Measurements from ENCODE around the gene CHCHD1.
A peak's percentile ranks its signal among the peaks of the same experiment; 100 is the strongest.
"Not testable (repeated sequence)": the region's sequence is repeated elsewhere in the genome, so short reads cannot be mapped to it uniquely, and the experiment has no call there.

CHCHD1 gene

DNA sequence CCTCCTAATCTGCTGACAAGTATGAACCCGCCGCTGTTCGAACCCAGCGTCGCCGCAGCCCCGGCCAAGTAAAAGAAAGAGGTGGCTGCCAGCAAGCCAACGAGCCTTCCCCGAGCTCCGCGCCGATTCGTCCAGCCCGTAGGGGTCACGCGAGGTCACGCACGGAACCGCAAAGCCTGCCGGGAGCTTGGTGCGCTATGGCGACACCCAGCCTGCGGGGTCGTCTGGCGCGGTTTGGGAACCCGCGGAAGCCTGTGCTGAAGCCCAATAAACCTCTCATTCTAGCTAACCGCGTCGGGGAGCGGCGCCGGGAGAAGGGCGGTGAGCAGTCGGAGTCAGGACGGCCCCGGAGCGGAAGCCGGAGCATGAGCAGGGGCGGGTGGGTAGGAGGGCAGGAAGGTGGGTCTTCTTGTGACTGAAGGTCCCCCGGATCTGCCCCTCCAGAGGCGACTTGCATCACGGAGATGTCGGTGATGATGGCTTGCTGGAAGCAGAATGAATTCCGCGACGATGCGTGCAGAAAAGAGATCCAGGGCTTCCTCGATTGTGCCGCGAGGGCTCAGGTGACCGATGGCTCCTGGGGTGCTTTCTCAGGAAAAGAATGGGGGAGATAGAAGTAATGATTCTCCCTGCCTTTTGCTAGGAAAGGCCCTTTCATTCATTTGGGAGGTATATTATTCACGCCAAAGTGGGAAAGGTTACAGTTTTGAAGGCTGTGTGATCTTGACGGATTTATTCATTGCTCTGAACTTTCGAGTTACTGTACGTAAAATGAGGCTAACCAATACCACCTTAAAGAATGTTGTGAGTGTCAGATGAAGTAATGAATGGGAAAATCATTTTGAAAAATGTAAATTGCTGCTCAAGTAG lies at the start of gene CHCHD1:
Gene CHCHD1 (plus strand): TSS at position 170 of the 870 bp plus-strand sequence. CDS start 28 bp downstream, at position 198.
- peak; percentile 95 for DNase-seq

DNA sequence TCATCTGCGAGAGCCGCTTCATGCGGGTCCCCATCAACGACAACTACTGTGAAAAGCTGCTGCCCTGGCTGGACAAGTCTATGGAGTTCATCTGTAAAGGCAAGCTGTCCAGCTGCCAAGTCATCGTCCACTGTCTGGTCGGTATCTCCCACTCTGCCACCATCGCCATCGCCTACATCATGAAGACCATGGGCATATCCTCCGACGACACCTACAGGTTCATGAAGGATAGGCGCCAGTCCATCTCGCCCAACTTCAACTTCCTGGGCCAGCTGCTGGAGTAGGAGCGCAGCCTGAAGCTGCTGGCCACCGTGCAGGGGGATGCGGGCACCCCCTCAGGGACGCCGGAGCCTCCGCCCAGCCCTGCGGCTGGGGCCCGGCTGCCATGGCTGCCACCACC lies 49.4 kb upstream of the CHCHD1 start:
- DNase-seq: no peak

DNA sequence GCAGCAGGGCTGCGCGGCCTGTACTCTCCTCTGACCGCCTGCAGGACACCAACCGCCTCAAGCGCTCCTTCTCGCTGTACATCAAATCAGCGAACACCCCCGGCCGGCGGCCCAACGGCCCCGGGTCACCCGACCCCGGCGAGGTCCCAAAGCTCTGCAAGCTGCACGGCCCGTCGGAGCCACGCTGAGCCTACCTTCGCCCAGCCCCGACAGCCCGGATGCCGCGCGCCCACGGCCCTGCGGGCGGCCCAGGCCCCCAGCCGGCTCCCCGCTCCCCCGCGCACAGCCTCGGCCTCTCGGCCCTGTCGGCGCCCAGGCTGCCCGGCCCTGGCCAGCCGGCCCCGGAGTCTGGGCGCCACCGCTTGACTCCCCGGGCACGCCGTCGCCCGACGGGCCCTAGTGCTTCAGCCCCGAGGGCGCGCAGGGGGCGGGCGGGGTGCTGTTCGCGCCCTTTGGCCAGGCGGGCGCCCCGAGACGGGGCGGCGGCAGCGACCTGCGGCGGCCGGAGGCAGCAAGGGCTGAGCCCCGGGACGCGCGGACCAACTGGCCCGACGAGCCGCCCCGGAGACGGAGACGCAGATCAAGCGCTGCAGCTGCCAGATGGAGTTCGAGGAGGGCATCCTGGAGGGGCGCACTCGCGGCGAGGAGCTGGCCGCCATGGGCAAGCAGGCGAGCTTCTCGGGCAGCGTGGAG lies 48.8 kb upstream of the CHCHD1 start:
- no peak for DNase-seq

DNA sequence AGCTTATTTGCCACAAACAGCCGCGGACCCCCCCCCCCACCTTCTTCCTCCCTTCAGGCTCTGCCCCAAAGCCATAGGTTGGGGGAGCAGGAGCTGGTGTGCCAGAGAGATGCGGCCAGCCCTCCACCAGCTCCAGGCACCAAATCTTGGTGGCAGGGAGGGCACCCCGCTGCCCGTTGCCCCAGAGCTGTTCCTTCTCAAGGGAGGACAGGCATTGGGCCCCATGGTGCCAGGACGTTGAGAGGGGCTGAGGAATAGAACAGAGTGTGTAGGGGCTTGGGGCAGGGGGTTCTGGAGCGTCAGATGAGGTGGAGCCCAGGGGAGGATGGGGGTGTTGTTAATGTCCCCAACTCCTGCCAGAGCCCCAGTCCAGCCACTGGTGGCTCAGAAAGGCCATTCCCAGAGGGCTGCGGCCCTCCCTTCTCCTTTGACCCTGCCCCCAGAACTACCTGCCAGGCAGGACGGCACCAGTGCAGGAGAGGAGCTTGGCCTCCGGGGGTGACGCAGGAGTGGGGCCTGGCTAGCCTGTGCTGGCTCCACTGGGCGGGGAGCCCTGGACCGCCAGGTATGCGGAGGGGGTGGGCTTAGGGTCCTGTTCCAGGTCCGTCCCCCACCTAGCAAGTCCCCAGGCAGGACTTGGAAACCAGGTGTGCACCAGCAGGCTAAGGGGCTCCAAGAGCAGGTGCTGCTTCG lies 47.7 kb upstream of the CHCHD1 start:
- no peak for DNase-seq

DNA sequence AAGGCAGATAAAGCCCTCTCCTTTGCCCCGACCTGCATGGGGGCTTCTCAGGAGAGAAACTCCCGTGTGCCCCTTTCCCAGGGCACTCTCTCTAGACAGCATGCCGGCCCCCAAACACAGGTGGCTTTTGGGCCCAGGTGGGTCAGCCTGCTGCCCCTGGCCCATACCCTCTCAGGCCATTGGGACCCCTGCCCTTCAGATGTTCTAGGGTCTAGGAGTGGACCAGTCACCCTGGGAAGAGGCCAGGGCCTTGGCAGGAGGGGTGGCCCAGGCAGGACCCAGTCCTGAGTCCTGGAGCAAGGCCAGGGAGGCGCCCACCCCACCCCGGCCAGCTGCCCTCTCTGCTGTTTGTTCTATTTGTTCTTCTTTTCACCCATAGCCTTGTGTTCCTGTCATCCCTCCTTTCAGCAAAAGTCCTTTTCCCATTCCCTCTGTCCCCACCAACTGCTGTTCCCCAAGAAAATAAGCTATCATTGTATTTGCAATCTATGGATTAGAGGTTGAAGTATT lies 47.0 kb upstream of the CHCHD1 start:
- DNase-seq: no peak

DNA sequence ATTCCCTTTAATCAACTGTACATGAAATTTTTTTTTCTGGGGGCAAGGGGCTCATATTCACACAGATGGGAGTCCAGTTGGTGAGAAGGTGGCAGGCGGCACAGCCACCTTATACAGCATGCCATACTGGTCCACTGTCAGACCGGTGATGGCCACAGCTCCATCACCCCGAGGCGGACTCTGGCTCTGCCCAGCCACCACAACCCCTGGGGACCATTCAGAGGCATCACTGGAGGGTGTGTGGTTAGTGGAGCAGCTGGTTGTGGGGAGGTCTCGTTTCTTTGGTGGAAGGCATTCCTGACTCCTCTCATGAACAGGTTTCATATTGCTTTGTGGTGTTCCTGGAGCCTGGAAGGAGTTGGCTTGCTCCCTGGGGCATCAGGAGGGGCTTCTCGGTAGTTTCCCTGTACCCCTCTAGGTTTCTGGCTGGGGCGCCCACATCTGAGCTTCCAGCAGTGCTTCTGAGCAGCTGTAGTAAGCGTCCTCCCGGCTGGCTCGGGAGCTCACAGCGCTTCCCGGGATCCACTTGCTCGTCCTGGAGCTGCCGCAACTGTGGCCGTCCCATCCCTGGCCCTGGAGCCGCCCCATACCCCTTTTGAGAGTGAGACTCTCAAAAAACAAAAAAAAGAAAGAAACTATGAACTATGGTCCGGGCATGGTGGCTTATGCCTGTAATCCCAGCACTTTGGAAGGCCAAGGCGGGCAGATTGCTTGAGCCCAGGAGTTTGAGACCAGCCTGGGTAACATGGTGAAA lies 41.2 kb upstream of the CHCHD1 start:
- DNase-seq: not testable (repeated sequence)

DNA sequence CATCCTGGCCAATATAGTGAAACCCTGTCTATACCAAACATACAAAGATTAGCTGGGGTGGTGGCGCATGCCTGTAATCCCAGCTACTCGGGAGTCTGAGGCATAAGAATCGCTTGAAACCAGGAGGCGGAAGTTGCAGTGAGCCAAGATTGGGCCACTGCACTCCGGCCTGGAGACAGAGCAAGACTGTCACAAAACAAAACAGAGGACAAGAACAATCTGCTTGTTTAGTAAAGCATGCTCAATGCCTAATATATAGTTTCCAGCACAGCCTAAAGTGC lies 39.5 kb upstream of the CHCHD1 start:
- DNase-seq: no peak

DNA sequence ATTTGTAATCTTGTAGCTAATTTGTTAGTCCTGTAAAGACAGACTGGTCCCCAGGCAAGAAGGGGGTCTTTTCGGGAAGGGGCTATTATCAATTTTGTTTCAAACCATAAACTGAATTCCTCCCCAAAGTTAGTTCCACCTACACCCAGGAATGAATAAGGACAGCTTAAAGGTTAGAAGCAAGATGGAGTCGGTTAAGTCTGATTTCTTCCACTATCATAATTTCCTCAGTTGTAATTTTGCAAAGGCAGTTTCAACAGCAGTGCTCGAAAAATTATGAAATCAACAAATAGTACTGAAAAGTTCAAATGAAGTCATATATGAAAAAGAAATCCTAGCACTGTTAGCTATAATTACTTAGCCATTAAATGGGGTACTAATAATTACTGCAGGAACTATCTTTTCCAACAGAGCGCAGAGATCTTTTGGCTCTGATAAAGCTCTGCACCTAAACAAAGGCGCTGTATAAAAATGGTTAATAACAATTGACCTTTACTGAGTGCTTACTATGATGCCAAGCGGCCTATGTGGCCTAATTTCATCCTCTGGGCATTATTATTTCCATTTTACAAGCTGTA lies 38.4 kb upstream of the CHCHD1 start:
- DNase-seq: no peak

DNA sequence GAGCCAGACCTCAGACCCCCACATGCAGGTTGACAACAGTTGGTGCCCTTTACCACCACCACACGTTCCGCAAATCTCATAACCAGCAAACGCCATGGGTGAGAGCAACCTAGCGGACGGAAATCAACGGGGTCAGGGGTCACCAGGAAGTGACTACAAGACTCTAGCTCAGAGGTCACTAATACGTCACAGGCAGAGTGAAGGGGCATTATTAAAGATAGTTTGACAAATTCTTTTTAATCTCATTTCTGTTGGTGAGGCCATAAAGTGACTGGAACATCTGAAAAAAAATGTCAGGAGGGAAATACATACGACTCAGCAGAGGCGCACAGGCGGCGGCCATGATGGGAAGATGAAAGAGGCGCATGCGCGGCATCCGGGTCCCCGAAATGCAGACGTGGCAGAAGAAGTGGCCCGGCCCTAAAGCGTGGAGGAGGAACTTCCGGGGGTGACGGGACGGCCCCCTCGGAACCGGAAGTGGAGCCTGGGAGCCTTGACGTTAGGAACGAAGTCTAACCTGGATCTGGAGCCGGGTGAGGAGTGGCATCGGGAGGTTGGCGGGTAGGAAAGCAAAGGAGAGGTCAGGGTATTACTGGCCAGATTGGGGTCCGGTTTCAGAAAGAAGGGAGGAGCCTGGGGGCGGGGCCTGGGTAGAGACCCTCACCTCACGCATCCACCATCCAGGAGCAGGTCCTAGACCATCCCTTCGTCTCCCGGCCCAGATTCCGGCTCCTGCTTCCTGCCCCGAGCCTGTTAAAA lies 37.8 kb upstream of the CHCHD1 start, which contains the start of gene SEC24C:
Gene SEC24C (plus strand): TSS at position 468 of the 759 bp plus-strand sequence. CDS start 2,461 bp downstream, outside the sequence.
- peak; percentile 98 for DNase-seq

DNA sequence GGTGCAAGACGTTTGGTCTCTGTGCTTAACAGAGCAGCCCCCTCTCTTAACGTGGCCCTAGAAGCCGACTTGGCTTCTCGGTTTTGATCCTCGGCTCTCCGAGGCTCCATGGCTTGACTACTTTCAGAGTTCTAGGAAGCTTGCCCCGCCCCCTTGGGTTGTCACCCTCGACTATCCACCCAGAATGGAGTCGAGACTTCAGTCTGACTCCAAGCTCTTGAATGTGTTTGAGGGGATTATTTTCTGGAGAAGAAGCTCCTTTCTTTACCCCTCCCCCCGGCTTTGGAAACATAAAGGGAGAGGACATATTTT lies 37.2 kb upstream of the CHCHD1 start:
- DNase-seq: peak; percentile 86

DNA sequence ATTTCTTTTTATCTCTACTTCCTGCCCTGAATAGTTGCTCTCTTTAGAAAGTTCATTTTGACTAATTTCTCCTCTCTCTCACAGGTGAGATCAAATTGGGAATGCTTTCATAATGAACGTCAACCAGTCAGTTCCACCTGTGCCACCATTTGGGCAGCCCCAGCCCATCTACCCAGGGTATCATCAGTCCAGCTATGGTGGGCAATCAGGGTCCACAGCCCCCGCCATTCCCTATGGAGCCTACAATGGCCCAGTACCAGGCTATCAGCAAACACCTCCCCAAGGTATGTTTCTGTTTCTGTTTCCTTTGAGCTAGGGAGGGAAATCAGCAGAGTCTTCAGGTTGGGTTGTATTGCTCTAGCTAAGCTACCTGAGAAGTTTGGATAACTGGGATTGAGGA lies 35.1 kb upstream of the CHCHD1 start:
- no peak for DNase-seq

DNA sequence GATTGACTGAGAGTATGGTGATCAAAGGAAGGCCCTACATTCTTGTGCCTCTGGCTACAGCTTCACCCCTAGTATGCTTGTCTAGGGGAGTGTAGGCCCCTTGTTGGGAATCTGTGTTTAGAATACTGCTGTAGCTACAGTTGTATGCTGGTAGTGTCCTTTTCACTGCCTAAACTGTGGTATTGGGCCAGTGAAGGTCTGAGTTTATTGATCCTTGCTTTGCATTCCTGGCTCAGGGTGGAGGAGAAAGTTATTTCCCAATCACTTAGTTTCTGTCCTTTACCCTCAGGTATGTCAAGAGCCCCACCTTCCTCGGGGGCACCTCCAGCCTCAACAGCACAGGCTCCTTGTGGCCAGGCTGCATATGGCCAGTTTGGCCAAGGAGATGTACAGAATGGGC lies 31.0 kb upstream of the CHCHD1 start:
- no peak for DNase-seq

DNA sequence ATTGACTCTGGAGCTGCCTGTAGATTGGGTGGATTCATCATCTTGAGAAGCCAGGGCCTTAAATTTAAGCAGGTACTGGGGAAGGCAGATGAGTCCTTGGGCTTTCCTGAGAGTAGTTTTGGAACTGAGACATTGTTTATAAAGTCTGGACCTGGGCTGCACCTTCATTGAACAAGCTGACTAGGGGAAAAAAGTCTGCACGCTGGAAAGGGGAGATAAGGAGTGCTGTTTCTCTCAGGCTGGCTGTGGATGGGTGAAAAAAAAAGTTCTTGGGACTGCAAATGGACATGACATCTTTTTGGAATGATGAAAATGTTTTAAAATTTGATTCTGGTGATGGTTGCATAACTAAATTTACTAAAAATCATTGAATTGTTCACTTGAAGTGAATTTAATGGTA lies 25.7 kb upstream of the CHCHD1 start:
- DNase-seq: peak; percentile 37

DNA sequence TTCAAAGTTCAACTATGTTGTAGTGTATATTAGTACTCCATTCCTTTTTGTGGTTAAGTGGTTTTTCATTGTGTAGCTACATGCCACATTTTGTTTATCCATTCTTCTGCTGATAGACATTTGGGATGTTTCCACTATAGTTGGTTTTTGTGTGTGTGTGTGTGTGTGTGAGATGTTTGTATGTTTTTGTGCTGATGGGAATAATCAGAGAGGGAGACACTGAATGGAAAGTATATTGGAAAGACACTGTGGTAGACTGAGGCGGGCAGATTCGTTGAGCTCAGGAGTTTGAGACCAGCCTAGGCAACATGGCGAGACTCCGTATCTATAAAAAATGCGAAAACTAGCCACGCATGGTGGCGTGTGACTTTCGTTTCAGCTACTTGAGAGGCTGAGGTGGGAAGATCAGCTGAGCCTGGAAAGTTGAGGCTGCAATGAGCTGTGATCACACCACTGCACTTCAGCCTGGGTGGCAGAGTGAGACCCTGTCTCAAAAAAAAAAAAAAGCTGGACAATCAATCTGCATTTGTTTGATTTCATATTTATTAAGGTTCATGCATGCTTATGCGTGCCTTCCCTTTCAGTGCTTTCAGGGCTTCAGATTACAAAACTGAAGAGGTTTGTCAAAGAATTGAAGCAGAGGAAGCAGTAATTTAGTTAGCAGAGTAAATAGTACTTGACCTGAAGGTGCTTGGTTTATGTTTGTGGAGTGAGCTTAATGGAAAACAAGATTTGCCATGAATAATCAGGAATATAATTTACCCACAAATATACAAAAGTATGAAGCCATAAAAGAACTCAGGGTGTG lies 22.9 kb upstream of the CHCHD1 start:
- no peak for DNase-seq

DNA sequence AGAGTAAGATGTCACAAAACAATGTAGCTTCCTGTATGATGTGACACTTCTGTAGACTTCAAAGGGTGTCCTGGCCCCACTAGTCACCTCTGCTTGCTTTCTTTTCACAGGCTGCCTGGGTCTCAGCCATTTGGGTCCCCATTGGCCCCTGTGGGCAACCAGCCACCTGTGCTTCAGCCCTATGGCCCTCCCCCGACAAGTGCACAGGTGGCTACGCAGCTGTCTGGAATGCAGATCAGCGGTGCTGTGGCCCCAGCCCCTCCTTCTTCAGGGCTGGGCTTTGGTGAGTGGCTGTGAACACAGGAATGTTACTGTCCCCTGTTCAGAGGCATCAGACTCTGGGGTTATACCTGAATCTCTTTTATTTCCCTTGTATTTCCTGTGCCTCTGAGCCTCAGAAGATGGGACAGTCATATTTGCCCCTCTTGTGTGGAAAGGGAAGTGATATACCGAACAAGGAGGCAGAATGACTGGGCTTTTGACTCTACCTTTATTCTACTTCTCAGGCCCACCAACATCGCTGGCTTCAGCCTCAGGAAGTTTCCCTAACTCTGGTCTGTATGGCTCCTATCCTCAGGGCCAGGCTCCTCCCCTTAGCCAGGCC lies 22.2 kb upstream of the CHCHD1 start:
- no peak for DNase-seq

DNA sequence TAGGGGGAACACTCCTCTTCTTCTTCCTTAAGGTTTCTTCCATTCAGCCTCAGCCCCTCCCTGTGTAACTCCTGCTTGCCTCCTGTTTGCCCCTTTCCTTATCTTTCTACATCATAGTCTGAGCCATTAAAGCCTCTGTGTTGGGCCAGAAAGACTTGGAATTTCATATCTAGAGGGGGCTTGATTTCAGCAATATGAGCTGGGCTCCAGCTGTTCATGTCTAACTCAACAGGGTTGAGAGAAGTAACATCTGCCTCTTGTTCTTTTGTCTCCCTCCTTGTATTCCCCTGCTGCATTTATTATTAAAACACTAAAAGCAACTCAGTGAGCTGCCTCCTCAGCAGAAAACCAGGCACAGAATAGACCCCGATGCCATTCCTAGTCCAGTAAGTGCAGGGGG lies 20.1 kb upstream of the CHCHD1 start:
- DNase-seq: no peak

DNA sequence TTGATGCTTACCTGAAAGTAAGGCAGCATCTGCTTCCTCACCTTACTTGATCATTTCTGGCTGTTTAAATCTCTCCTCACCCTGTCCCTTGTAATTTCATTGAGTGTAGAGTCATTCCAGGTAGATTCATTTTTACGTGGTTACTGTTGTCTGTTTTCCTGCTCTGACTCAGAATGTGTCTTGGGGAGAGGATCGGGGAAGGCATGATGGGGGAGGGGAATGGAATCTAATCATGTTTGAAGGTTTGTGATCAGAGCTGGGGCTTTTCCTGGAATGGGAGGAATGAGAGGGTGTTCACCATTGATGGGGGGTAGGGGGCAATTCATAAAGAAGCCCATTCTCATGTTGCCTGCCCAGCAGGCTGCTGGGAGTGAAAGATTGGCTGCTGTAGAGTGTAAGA lies 18.9 kb upstream of the CHCHD1 start:
- no peak for DNase-seq

DNA sequence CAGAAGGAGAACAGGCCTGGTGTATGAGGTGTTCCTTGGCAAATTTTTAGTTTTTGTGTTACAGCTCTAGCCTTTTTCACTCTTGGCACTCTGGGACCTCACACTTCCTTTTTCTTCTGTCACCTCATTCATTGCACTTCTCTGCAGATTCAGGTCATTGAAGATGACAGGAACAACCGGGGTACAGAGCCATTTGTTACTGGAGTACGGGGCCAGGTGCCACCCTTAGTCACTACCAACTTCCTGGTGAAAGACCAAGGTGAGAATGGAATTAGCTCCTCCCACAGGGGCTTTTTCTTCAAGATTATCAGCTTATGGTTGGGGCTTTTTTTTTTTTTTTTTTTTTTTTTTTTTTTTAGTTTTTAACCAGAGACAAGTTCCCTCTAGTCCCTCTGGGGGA lies 18.5 kb upstream of the CHCHD1 start:
- DNase-seq: no peak

DNA sequence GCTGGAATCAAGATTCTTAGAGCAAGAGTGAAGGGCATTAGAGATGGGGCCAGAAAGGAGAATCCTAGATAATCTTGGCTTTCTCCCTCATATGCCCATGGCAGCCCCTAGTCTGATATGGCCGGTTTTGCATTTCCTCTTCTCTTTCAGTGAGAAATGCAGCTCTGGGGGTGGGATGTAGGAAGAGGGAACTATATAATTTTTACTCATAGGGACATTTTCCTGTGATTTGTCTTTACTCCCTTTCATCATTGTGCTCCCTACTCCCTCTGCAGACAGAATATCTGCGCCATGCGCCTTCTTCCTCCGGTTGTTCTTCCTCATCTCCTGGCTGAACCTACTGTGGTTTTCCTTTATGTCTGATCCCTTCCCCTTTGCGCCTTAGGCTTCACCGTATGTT lies 16.8 kb upstream of the CHCHD1 start:
- no peak for DNase-seq

DNA sequence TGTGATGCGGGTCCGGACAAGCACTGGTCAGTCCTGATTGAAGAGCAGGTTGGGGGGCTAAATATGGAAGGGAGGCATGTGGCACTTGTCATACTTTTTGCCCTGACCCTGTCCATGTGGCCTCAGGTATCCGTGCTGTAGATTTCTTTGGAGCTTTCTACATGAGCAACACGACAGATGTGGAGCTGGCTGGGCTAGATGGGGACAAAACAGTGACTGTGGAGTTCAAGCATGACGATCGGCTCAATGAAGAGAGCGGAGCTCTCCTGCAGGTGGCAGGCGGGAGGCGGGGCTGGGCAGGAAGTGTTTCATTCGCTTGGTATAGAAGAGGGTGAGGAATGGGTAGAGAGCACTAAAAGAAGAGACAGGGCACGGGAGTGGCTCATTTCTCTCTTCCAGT lies 13.0 kb upstream of the CHCHD1 start:
- no peak for DNase-seq

DNA sequence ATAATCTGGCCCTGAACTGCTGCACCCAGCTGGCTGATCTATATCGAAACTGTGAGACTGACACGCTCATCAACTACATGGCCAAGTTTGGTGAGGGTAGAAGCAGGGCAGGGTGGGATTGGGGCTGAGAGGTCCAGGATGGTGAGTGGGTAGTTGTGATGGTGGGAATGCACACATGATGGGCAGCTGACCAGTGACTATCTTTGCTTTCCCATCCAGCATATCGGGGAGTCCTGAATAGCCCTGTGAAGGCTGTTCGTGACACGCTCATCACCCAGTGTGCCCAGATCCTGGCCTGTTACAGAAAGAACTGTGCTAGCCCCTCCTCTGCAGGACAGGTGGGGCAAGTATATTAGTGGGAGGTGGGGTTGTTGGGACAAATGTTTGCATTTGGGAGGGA lies 12.5 kb upstream of the CHCHD1 start:
- no peak for DNase-seq
